ENCODE results near the gene BLNK.

BLNK gene

GRCh38 chr10:96260014-96260413 is 11.4 kb downstream of the BLNK start:
- DNase-seq: no peak

DNA sequence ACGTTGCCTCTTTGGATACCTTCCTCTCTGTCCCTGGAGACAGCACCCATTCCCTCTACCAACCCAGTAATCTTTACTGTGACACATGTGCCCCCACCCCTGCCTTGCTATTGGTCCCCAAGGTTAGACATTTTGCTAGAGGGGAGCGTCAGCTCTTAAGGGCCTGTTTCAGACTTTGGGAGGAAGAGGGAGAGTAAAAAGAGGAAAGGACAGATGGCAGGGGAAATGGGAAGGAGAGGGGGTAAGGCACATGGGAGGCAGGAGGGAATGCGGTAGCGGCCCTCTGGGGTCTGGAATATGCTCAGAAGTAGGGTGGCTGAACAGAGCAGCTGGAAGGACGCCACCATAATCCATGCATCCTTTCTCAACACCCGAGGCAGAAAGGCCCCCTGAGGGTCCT is 12.2 kb downstream of the BLNK start:
- no peak for DNase-seq

DNA sequence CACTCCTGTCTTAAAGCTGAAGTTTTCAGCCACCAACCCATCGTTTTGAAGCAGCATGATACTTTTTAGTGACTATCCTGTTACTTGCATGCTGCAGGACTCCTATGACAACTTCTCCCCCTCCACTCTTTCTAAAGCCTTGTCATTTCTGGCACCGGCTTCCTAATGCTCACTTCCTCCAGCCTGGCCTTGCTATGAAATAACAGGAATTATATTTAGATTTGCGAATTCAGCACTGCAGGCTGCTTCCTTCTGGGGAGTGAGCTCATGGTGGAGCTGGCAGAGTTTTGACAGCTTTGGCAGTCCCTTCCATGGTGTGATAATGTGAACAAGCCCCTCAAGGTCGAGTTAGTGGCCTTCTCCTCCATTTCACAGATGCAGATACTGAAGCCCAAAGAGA is 13.4 kb downstream of the BLNK start:
- no peak for DNase-seq

DNA sequence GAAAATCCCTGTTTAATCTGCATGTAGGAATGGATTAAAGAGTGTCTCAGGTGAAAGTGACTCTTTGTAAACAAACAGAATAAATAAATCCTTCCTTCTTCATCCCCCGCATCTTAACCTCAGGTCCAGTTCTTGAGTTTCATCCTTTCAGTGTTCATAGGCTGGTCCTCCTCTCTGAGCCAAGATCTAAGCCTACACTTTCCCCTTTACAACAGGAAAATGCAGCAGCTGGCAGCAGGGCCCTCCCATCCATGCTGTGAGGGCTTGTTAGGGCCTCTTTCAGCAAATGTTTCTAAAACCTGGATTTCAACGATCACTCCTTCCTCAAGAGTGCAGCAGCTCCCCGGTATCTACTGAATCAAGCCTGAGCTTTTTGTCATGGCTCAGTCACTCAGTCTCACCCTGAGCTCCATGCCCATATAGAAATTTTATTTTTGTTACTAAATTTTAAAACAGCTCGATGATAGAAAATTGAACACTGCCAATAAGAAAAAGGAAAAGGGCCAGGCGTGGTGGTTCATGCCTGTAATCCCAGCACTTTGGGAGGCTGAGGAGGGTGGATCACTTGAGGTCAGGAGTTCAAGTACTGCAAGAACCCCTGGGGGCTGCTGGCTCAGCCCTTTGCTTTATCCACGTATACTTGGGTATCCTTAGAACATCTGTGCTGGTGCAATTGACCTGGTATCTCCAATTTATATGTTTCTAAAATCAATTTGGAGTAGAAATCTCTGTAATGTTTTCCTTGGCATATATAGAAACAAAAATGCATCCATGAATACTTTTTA is 15.6 kb downstream of the BLNK start:
- no peak for DNase-seq

- no peak for DNase-seq
These were observed 16.4 kb downstream of the BLNK start for GRCh38 chr10:96254976-96255375.

DNA sequence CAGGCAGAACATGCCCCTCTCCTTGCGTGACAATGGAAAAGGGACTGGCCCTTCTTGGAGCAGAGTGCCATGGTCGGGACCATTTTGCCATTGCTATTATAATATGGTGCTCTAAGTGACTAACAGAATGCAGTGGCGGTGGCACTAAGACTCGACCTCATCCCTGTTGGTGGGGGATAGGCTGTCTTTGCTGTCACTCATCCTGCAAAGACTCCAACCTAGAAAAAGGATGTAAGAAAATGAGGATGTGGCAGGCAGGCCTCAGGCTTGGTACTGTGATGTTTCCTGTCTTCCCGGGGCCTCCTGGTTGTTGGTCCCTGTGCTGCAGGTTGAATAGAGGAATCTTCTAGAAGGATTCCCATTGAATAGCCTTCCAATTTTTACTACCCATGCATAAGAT is 18.6 kb downstream of the BLNK start:
- DNase-seq: no peak

- DNase-seq: no peak
These were observed 21.0 kb downstream of the BLNK start for GRCh38 chr10:96250349-96250748.

- DNase-seq: no peak
These were observed 22.1 kb downstream of the BLNK start for GRCh38 chr10:96249264-96249663.

DNA sequence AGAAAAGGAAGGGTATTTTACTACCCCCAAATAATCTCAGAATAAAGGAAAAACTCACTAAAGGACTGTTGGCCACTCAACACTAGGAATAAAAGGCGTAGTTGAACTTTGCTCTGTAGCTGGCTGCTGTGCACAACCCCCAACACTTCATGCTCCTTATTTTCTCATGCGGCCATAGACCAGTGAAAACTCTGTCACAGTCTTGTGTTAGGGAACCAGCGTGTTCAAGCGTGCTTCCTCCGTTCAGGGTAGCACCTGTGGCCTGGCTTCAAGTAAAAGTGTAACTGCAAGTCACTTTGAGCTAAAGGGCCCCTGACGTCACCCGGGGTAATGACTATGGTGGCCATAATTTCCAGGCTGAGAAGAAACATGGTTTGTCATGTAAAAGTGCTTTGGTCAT is 27.0 kb downstream of the BLNK start:
- DNase-seq: no peak

GRCh38 chr10:96243296-96243695 is 28.1 kb downstream of the BLNK start:
- no peak for DNase-seq

DNA sequence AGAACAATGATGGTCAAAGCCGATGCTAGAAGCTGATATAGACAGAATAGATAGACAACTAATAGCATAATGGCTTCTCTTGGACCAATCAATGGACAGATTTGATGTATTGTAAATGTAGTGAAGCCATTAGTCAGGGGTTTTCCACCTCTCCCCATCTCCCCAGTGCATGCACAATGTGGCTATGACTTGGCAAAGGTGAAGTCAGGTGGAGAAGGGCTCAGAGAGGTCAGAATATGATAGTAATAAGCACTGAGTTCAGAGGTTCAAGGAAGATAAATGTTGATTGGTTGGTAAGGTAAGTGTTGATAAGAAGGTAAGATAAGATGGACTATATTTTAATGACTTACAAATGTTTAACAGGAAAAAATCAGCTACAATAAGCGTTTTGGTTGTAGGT is 28.5 kb downstream of the BLNK start:
- no peak for DNase-seq

GRCh38 chr10:96238646-96239623 is 32.4 kb downstream of the BLNK start:
- DNase-seq: no peak

DNA sequence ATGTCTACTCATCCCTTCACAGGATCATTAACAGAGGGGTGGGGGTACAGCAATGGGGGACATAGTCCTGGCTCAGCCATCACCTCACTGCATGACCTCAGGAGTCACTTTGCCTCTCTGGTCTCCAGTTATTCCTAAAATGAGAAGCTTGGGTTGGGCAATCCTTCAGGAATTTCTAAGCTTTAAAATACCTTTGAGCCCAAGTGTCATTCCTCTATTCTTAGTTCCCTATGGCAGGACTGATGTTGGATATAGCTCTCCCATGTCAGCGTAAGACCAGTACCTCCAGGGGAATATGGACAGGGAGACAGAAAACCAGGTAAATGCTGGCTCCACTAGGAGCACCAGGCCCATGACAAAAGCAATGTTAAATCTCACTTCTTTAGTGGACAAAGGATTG is 34.5 kb downstream of the BLNK start:
- no peak for DNase-seq

DNA sequence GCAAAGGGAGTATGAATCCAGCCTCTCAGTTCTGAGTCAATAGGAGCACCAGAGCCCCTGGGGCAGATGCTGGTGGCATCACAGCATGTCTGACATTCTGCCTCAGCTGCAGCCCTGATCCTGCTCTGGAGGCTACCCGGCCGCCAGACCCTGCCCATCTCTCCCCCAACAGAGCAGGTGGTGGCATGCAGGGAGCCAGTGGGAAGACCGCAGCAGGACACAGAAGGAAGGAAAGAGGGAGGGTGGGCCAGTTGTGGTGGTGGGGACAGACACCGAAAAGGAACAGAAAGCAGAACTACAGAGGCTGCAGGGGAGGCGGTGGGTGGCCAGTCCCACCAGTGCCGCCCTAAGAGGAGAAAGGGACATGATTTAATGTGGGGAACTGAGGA is 35.3 kb downstream of the BLNK start:
- no peak for DNase-seq

DNA sequence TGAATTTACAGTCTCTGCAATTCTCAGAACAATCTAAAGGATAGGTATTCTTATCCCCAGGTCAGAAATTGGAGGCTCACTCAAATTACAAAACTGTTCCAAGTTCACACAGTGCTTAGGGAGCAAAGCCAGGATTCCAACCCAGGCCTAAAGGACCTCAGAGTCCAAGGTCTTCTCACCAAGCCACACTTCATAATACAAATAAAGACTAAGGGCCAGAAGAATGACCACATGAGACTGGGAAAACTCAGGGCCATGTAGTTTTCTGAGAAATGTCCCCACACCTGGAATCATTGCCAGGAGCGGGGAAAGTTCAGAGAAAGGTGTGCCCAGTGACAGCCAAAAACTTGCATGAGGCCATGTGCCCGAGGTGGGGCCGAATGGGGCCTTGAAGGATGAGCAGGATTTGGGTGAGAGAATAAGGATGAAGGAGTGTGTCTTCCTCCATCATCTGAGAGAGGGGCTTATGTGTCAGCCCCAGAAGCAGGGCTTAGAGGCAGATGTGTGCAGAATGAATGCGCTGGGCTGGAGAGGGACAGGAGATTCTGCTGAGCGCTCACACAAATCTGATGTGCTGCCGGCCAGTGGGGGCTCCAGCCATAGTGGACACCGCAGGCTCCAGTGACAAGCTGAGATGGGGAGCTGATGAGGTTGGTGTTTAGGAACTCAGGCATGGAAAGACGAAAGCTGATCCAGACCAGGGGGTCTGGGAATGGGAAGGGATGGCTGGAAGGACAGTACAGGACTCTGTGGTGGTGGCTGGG is 35.9 kb downstream of the BLNK start:
- no peak for DNase-seq

GRCh38 chr10:96233959-96234358 is 37.4 kb downstream of the BLNK start:
- no peak for DNase-seq

DNA sequence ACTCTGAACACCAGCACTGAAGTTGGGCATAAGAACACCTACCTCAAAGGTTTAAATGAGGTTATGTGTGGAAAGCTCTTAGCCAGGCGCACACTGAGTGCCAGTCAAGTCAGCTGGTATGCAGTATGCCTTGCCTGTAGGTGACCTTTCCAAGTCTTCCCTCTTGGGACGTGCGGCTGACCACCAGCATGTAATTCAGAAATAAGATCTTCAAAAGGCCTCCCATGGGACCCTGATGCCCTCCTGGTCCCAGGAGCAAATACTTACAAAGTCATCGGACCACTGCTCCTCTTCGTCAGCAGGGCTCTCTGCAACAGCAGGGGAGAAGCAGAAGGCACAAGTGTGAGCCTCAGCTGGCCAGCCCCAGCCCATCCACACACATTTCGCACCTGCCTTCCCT is 40.8 kb downstream of the BLNK start:
- no peak for DNase-seq

DNA sequence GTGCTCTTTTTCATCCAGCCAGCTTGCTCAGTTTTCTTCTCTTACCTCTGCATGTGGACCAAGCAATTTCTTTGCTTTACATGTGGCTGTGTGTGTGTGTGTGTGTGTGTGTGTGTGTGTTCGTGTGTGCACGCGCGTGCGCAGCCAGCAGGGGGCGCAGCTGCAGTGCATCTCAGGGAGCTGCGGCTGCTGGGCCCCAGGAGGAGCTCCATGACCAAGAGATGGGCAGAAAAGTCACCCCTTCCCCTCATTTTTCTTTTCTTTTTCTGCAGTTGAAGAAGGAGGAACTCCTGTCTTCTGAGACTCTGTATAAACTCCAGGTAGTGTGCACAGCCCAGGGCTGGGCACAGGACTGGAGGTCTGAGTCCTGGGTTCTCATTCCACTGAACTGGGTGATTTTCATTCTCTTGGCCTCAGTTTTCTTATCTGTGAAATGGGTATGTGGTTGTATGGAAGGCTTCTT is 41.8 kb downstream of the BLNK start:
- peak; percentile 74 to 80 for DNase-seq

DNA sequence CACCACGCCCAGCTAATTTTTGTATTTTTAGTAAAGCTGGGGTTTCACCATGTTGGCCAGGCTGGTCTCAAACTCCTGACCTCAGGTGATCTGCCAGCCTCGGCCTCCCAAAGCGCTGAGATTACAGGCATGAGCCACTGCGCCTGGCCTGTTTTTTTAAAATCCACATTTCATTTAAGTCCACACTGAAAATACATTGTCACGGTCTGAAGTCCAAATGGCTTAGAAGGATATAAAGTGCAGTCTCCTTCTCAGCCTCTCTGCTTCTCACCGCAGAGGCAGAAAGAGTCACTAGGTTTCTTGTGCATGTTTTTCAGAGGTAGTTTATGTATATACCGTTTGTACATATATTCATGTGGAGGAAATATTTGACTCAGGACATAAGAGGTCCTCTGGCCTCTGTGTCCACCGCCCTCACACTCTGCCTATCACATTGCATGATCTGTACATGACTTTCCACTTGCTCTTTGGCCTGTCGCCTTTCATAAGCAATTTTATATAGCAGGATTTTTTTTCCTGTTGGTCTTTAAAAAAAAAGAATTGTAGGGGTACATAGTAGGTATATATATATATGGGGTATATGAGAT is 42.9 kb downstream of the BLNK start:
- no peak for DNase-seq

DNA sequence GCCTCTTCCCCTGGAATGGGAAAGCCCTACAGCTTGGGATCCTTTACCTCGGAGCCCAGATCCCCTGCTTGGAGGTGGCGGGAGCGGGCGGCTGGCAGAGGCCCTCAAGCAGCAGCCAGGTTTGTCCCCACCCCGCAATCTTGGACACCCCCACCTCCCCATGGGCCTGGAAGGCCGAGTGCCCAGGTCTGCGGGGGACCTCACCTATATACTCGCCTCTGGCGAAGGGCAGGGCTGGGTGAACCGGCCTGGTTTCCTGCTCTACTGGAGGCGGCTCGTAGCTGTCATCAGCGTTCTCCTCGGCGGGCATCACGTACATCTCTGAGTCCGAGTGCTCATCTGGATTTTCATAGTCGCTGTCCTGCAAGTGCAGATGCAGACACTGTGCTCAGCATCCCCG is 44.2 kb downstream of the BLNK start:
- DNase-seq: no peak

DNA sequence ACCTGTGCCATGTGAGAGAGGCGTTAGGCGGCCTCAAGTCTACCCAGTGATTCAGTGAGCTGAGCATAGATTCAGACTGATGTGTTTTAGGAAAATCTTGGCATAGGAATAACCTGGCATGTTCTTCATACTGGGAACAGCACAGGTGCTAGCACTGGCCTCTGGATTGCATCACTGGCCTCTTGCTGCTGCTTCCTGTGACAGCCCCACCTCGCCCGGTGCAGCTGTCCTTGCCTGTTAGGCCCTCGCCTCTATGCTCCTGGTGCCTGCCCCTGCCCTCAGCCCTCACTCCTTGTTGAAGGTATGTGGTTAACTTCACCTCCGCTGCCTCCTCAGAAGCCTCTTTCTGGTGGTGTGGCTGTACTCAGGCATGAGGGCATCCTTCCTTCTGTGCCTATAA is 46.2 kb downstream of the BLNK start:
- DNase-seq: no peak

- no peak for DNase-seq
These were observed 48.5 kb downstream of the BLNK start for GRCh38 chr10:96222908-96223307.

- DNase-seq: no peak
These were observed 48.9 kb downstream of the BLNK start for GRCh38 chr10:96222441-96222840.

Data from stimulated activated CD4-positive, alpha-beta T cell treated with anti-CD3 and anti-CD28 coated beads, Interleukin-2, amount 100 ng/mL, for 24 hours (primary cell).